ENCODE results near the gene FNTB. TPM values are rescaled to one million over a fixed set of nuclear protein-coding genes. Genes with fewer than 3 reads are reported as not detected.

Gene FNTB
- total RNA-seq, 2 donors from 2014 or later, result 17.2 to 21.3 TPM

DNA sequence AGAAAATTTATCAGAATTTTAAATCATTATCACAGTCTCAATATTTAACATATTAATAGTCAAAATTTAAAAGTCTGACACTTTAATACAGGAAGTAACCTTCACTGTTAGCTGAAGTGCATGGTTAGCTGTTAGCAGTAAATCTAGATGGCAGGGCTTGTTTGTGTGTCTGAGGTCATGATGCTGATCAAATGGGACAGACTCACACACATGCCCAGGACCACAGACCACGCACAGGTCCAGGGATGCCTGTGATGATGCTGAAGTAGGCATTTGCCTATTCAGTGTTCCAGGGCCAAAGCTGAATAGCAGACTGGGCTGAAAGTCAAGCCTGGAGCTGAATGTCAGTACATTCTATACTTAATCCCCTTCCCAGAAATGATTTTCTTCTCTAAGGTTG lies 20.5 kb downstream of the FNTB start:
- Histone ChIP-seq H3K27ac (ENCODE audit: low read depth, low read length) (no peak overlapping the region), H3K9ac (ENCODE audit: extremely low read depth, low read length, poor library complexity, severe bottlenecking) (no peak overlapping the region), H3K27me3 (ENCODE audit: control insufficient read depth, insufficient read depth, low read length, poor library complexity, severe bottlenecking) (no peaks in the 10 kb centered on the region), H3K4me3 (ENCODE audit: low read length) (no peak overlapping the region), H3K36me3 (ENCODE audit: control insufficient read depth, insufficient read depth, low read length) (peaks cover 6% of the 10 kb centered on the region), H3K4me1 (ENCODE audit: control insufficient read depth, insufficient read depth, low read length) (no peaks in the 10 kb centered on the region), H3K9me3 (ENCODE audit: control insufficient read depth, low read length) (no peaks in the 10 kb centered on the region)
- Mint-ChIP-seq H3K4me3 (no peak overlapping the region), H3K27ac (no peak overlapping the region), H3K27me3 (ENCODE audit: insufficient read depth) (no peaks in the 10 kb centered on the region), H3K36me3 (ENCODE audit: low read depth) (peaks cover 11% of the 10 kb centered on the region), H3K9me3 (no peaks in the 10 kb centered on the region), H3K4me1 (peaks cover 11% of the 10 kb centered on the region)
- TF ChIP-seq, protein P1, sequence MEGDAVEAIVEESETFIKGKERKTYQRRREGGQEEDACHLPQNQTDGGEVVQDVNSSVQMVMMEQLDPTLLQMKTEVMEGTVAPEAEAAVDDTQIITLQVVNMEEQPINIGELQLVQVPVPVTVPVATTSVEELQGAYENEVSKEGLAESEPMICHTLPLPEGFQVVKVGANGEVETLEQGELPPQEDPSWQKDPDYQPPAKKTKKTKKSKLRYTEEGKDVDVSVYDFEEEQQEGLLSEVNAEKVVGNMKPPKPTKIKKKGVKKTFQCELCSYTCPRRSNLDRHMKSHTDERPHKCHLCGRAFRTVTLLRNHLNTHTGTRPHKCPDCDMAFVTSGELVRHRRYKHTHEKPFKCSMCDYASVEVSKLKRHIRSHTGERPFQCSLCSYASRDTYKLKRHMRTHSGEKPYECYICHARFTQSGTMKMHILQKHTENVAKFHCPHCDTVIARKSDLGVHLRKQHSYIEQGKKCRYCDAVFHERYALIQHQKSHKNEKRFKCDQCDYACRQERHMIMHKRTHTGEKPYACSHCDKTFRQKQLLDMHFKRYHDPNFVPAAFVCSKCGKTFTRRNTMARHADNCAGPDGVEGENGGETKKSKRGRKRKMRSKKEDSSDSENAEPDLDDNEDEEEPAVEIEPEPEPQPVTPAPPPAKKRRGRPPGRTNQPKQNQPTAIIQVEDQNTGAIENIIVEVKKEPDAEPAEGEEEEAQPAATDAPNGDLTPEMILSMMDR (conservative IDR thresholded peaks at IDR 0.05), result no peak
- DNase-seq, result no peak
- WGBS, 2 experiments (ENCODE audit: insufficient coverage in 1 of 2, insufficient read length in 1 of 2), result 96 to 100% methylated on average over 1 of the region's 1 CpG

DNA sequence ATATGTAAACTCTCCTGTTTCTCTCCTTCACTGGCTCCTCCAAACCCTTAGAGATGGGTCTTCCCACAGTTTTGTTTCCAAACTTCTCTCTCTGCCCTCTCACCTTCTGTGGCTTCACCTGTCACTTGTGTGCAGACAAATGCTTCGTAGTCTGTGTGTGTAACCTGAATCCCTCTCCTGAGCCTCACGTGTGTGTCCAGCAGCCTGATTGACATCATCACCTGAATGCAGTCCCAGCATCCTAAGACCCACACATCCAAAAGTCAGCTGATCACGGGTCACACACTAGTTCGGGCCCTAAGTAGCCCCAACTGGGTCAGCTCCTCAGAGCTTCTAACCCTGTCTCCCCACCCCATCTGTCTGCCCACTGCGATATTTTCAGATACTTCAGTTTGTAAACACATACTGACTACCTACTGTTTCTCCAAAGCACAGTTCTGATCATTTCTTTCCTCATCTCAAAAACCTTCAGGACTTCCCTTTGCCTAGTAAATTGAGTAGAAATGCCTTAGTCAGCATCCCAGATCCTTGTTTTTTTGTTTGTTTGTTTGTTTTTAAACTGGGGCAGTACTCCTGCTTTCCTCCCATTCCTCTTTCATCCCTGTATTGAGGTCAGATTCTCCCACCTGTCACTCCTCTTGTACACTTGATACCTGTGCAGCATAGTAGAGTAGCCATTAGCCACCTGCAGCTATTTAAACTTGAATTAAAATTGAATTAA lies 23.7 kb downstream of the FNTB start:
- H3K27ac Mint-ChIP-seq, result no peak overlapping the region
- WGBS, 2 experiments (ENCODE audit: insufficient coverage in 1 of 2, insufficient read length in 1 of 2), result 92 to 100% methylated on average over 3 to 5 of the region's 5 CpGs
- no peak for DNase-seq
- peaks cover 15% of the 10 kb centered on the region for H3K36me3 Mint-ChIP-seq (ENCODE audit: low read depth)
- no peaks in the 10 kb centered on the region for H3K4me1 Mint-ChIP-seq
- no peak overlapping the region for H3K4me3 Mint-ChIP-seq
- TF ChIP-seq, protein P1 (conservative IDR thresholded peaks at IDR 0.05), result no peak
- Histone ChIP-seq H3K4me3 (ENCODE audit: low read length) (no peak overlapping the region), H3K27me3 (ENCODE audit: control insufficient read depth, insufficient read depth, low read length, poor library complexity, severe bottlenecking) (no peaks in the 10 kb centered on the region), H3K9me3 (ENCODE audit: control insufficient read depth, low read length) (no peaks in the 10 kb centered on the region), H3K27ac (ENCODE audit: low read depth, low read length) (no peak overlapping the region), H3K4me1 (ENCODE audit: control insufficient read depth, insufficient read depth, low read length) (no peaks in the 10 kb centered on the region), H3K36me3 (ENCODE audit: control insufficient read depth, insufficient read depth, low read length) (peaks cover 22% of the 10 kb centered on the region), H3K9ac (ENCODE audit: extremely low read depth, low read length, poor library complexity, severe bottlenecking) (no peak overlapping the region)
- H3K27me3 Mint-ChIP-seq (ENCODE audit: insufficient read depth), result no peaks in the 10 kb centered on the region
- H3K9me3 Mint-ChIP-seq, result no peaks in the 10 kb centered on the region

DNA sequence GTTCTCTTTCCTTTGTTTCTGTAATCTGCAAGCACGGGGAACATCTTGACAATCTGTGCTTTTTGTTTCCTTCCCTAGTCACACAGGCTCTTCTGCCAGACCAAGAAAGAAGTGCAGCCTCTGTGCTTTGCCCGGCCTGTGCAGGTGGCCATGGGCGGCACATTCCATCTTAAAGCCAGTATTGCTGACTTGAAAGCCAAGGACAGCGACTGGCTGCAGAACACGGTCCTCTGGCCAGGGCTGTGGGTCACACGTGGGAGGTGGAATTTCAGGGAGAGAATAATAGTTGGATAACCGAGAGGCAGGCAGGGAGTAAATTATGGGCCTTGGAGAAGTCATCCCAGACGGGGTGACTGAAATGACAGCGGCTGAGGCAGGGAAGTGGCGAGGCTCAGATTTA lies 24.8 kb downstream of the FNTB start:
- no peaks in the 10 kb centered on the region for H3K27me3 ChIP-seq (ENCODE audit: control insufficient read depth, insufficient read depth, low read length, poor library complexity, severe bottlenecking)
- H3K27ac ChIP-seq (ENCODE audit: low read depth, low read length), result no peak overlapping the region
- no peak for DNase-seq
- H3K9me3 Mint-ChIP-seq, result no peaks in the 10 kb centered on the region
- H3K9ac ChIP-seq (ENCODE audit: extremely low read depth, low read length, poor library complexity, severe bottlenecking), result no peak overlapping the region
- H3K4me1 Mint-ChIP-seq, result no peaks in the 10 kb centered on the region
- peaks cover 24% of the 10 kb centered on the region for H3K36me3 Mint-ChIP-seq (ENCODE audit: low read depth)
- 93 to 94% methylated on average over 8 to 10 of the region's 10 CpGs for WGBS, 2 experiments (ENCODE audit: insufficient coverage in 1 of 2, insufficient read length in 1 of 2)
- H3K9me3 ChIP-seq (ENCODE audit: control insufficient read depth, low read length), result no peaks in the 10 kb centered on the region
- no peaks in the 10 kb centered on the region for H3K27me3 Mint-ChIP-seq (ENCODE audit: insufficient read depth)
- peaks cover 31% of the 10 kb centered on the region for H3K36me3 ChIP-seq (ENCODE audit: control insufficient read depth, insufficient read depth, low read length)
- no peak overlapping the region for H3K27ac Mint-ChIP-seq
- TF ChIP-seq, protein P1 (conservative IDR thresholded peaks at IDR 0.05), result no peak
- H3K4me3 ChIP-seq (ENCODE audit: low read length), result no peak overlapping the region
- no peaks in the 10 kb centered on the region for H3K4me1 ChIP-seq (ENCODE audit: control insufficient read depth, insufficient read depth, low read length)
- H3K4me3 Mint-ChIP-seq, result no peak overlapping the region

All from endodermal cell (in vitro differentiated cells).